GM12874 (cell line): ENCODE measurements around the gene SPINT2.

Experiments
- TF ChIP-seq, protein P1 (sequence below): IDR thresholded peaks from 2 replicates; pipeline ENCODE4 v1.5.1; 2011; ENCODE audit warnings: low read depth, mild to moderate bottlenecking, control low read depth, low read length, moderate library complexity; ENCODE audit not compliant: insufficient read depth

The SPINT2 gene

DNA sequence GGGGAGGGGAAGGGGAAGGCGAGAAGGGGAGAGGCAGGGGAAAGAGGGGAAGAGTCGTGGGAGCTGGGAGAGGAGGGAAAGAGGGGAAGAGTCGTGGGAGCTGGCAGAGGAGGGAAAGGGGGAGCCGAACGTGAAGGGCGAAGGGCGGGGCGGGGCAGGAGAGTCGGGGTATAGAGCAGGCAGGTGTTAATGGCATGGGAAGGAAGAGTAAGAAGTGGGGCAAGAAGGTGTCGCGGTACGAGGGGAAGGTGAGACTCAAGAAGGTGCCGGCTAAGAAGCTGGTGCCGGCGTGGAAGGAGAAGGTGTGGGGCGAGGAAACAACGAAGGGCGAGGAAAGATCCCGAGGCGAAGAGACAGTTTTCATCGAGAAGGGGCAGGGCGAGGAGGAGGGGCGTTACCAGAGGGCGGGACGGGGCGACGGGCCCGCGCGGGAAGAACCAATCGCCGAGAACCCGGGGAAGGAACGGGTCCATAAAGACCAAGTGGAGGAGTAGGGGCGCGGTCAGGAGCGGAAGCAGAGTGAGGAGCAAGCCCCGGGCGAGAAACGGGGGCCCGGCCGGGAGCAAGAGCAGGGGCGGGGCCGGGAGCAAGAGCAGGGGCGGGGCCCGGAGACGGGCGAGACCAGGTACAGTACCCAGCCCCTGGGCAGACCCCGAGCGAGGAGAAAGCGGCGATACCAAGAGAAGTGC, 71.7 kb downstream of the SPINT2 start:
- TF ChIP-seq, protein P1, sequence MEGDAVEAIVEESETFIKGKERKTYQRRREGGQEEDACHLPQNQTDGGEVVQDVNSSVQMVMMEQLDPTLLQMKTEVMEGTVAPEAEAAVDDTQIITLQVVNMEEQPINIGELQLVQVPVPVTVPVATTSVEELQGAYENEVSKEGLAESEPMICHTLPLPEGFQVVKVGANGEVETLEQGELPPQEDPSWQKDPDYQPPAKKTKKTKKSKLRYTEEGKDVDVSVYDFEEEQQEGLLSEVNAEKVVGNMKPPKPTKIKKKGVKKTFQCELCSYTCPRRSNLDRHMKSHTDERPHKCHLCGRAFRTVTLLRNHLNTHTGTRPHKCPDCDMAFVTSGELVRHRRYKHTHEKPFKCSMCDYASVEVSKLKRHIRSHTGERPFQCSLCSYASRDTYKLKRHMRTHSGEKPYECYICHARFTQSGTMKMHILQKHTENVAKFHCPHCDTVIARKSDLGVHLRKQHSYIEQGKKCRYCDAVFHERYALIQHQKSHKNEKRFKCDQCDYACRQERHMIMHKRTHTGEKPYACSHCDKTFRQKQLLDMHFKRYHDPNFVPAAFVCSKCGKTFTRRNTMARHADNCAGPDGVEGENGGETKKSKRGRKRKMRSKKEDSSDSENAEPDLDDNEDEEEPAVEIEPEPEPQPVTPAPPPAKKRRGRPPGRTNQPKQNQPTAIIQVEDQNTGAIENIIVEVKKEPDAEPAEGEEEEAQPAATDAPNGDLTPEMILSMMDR: no peak

DNA sequence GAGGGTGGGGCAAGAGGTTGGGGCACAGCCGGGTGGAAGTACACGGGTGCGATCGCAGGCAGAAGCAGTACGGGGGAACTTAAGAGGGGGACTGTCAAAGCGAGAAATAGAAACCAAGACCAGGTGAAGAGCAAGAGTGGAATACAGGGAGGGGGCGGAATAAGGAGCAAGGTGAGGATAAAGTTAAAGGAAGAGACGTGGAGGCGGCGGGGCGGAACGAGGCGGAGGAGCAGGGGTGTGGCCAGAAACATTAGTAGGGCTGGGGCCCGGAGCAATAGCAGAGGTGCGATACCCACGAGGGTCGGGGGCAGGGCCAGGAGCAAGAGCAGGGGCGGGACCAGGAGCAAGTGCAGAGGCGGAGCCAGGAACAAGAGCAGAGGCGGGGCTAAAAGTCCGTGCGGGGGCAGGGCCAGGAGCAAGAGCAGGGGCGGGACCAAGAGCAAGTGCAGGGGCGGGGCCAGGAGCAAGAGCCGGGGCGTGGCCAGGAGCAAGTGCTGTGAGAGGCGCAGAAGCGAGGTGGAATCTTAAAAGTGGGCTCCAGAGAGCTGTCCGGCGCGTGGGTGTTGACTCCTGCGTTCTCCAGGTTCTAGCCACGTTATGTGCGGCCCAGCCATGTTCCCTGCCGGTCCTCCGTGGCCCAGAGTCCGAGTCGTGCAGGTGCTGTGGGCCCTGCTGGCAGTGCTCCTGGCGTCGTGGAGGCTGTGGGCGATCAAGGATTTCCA, 72.4 kb downstream of the SPINT2 start:
- TF ChIP-seq, protein P1: no peak

DNA sequence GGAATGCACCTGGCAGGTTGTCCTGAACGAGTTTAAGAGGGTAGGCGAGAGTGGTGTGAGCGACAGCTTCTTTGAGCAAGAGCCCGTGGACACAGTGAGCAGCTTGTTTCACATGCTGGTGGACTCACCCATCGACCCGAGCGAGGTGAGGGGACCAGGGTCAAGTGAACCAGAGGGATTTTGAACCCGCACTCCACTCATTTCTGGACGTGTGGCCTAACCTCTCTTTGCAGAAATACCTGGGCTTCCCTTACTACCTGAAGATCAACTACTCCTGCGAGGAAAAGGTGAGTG, 72.9 kb downstream of the SPINT2 start:
- TF ChIP-seq, protein P1: no peak

DNA sequence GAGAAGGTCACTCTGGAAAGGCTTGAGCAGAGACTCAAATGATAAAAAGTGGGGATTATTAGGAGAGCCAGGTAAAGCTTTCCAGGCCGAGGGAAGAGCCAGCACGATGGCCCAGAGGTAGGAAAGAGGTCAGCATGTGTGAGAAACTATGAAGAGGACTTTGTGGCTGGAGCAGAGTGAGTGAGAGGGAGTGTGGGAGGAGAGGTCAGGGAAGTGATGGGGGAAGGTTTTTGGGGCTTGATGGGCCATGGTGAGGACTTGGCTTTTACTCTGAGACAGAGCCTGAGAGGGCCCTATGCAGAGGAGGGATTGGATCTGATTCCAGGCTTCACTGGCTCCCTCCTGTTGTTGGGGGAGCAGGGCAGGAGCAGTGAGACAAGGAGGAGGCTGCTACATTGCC, 76.6 kb downstream of the SPINT2 start:
- TF ChIP-seq, protein P1: no peak
